GM19395 (cell line): ENCODE results near the gene ZSCAN21.

Experiments
- ATAC-seq: cut with Tn5 transposase; IDR thresholded peaks from one replicate; pipeline ENCODE4 v1.9.1; 2021; ENCODE audit warnings: mild to moderate bottlenecking, moderate library complexity; ENCODE audit not compliant: unreplicated experiment

Gene ZSCAN21

DNA sequence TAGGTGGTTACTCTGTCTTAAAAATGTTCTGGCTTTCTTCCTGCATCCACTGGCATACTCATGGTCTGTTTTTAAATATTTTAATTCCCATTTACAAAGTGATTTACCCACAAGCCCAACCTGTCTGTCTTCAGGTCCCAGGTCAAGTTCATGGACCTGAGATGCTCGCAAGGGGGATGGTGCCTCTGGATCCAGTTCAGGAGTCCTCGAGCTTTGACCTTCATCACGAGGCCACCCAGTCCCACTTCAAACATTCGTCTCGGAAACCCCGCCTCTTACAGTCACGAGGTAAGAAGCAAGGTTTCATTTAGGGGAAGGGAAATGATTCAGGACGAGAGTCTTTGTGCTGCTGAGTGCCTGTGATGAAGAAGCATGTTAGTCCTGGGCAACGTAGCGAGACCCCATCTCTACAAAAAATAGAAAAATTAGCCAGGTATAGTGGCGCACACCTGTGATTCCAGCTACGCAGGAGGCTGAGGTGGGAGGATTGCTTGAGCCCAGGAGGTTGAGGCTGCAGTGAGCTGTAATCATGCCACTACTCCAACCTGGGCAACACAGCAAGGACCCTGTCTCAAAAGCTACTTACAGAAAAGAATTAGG lies 25.5 kb upstream of the ZSCAN21 start:
- ATAC-seq: no peak

DNA sequence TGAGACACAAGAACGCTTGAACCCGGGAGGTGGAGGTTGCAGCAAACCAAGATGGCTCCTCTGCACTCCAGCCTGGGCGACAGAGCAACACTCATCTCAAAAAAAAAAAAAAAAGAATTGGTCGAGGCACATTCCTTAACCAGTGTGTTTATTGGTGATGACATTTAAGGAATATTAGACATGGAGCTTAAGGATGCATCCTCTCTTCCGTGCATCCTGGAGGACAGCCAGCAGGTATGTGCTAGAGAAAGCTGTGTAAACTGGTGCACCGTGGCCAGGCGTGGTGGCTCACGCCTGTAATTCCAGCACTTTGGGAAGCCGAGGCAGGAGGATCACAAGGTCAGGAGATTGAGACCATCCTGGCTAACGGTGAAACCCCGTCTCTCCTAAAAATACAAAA lies 22.4 kb upstream of the ZSCAN21 start:
- no peak for ATAC-seq

DNA sequence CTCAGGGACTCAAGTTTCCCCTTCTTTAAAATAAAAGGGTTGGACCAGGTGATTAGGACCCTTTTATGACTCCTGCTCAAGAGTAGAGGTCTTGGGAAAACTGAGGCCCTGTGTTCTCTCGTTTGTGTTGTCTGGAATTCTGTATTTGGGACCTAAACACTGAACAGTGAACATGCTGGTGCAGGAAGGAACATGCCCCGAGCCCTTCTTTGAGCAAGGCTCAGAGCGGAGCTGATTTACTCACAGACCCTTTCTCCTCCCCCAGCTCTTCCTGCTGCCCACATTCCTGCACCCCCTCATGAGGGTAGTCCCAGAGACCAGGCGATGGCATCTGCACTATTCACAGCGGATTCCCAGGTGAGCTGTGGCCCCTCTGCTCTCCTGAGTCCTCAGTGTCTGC lies 20.0 kb upstream of the ZSCAN21 start:
- ATAC-seq: no peak

DNA sequence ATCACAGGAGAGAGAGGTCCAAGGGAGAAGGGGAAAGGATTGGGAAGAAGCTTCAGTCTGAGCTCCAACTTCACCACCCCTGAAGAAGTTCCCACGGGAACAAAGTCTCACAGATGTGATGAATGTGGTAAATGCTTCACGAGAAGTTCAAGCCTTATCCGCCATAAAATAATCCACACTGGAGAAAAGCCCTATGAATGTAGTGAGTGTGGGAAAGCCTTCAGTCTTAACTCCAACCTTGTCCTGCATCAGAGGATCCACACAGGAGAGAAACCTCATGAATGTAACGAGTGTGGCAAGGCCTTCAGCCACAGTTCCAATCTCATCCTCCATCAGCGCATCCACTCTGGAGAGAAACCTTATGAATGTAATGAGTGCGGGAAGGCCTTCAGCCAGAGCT lies 16.0 kb upstream of the ZSCAN21 start:
- ATAC-seq: no peak

DNA sequence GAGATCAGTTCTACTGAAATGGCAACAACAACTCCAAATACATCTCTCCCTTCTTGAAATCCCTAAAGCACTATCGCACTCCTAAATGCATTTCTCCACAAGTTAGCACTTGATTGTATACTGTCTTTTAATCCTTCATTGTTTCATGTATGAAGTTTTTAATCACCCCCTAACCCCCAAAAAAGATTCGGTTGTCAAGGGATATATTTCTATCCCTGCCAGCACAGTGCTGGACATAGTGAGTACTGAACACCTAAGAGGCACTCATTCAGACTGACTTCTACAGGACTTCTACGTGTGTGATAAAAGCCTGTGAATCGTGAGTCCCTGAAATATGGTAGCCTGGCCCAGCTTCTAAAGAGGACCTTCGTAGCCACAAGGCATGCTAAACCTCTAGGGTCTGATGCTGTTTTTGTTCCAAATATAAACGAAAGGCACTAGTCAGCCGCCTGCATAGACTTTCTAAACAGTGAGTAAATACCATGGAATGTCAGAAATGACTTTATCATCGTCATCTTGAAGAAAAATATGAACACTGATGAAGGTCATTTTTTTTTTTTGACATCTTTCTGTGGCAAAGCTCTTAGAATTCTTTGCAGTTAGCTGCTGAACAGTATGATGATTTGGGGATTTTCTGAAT lies 14.6 kb upstream of the ZSCAN21 start:
- no peak for ATAC-seq

DNA sequence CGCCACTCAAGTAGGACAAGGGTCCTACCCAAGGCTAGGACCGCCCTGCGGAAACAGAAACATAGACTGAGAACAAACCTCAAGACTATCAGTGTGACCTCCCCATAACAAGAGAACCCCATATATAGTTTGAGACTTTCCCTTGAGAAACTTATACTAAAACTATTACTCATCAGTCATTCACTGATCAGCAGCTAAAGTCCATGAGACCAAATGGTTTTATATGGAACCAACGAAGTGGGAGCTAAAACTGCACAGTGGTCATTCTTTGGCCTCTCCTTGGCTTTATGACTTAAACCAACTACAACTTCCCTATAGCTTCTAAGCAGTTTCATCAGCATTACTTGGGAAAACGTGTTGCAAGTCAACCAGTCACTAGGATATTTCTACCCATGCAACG lies 13.7 kb upstream of the ZSCAN21 start:
- ATAC-seq: no peak

DNA sequence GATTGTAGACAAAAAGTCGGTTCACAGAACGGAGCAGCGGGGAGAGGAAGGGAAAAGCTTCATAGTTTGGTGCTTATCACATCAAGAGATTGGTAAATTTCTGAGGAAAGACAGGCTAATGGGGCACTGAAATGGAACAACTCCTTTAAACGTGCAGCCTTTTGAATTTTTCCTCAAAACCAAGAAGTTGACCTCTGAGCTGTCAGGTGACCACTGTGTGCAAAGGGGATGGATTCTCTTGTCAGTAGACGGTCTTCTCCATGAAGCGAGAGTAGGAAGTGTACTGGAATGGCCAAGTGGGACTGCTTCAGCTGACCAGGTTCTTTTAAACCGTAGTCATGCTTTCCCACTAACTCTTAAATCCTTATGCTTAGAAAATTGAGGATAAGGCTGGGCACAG lies 11.2 kb upstream of the ZSCAN21 start:
- no peak for ATAC-seq

DNA sequence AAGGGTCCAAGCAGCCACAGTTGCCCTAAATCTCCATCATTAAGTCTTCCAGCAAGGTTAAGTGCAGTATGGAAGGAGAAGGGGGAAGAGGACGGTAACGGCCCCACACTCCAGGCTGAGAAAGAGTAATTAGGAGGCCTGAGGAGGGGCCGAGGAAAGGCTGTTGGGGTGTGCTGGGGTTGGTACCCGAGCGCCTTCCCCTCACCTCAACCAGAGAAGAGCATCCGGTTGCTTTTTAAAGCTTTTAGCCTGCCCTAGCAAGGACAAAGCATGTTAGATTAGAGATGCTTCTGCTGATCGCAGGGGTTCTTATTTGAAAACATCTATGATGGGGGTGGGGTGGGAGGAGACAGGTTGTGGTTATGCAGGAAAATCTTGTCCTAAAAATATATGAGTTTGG lies 9.0 kb upstream of the ZSCAN21 start:
- no peak for ATAC-seq

DNA sequence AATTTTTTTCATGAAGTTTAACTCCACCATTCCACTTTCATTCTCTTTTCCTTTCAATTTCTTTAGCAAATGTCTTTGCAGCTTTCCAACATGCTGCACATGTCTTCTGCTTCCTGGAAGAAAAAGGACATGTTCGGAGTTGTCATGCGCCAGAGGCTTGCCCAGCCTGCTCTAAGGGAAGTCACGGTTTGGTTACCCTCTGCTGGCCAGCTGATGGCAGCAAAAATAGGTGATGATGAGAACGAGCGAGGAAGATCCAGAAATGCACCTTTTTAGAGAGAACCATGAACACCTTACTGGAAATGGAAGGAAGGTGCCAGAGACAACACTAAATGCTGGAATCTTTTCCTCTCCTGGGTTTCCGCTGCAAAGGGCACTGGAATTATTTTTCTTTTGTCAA lies 4.9 kb upstream of the ZSCAN21 start:
- no peak for ATAC-seq

DNA sequence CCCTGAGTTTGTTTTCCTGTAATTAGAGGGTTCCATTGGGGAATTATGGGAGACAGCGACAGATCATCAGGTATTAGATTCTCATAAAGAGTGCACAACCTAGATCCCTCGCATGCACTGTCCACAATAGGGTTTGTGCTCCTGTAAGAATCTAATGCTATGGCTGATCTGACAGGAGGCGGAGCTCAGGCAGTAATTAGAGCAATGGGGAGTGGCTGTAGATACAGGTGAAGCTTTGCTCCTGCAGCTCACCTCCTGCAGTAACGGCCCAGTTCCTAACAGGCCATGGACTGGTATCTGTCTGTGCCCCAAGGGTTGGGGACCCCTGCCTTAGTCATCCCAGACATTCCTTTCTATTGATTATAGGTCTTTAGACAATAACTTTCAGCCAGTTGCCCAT lies 894 bp upstream of the ZSCAN21 start:
- no peak for ATAC-seq

DNA sequence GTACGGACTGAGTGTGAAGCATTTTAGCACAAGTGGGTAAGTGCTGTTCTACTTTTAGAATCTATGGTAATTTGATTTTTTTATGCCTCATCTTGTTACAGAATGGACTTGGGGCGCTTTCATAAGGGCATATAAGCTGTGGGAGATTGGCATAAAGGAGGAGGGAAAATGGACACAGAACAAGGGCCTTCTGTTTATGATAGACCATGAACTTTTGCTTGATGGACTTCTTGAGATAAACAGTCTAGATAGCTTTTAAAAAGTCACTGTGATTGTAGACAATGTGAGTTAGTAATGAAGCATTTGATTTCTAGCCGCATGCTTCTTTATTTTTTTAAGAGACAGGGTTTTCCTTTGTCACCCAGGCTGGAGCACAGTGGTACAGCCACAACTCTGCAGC lies 2.0 kb downstream of the ZSCAN21 start:
- no peak for ATAC-seq

DNA sequence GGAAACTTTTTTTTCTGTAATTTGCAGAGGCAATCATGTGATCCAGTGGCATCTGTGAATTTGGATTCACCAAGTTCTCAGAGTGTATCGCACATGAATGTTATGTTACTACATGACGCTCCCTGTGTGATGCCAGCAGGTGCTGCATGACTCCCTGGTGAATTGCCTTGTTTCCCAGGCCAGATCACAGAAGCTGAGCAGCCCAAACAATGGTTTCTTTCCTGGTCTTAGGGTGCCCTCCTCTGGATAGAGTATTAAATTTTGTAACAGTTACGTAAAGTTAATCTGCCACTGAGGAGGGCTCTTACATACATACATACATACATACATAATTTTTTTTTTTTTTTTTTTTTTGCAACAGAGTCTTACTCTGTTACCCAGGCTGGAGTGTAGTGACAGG lies 3.6 kb downstream of the ZSCAN21 start:
- ATAC-seq: no peak

DNA sequence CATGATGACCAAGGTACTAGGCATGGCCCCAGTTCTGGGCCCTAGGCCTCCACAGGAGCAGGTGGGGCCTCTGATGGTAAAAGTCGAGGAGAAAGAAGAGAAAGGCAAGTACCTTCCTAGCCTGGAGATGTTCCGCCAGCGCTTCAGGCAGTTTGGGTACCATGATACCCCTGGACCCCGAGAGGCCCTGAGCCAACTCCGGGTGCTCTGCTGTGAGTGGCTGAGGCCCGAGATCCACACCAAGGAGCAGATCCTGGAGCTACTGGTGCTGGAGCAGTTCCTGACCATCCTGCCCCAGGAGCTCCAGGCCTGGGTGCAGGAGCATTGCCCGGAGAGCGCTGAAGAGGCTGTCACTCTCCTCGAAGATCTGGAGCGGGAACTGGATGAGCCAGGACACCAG lies 7.4 kb downstream of the ZSCAN21 start:
- ATAC-seq: no peak

DNA sequence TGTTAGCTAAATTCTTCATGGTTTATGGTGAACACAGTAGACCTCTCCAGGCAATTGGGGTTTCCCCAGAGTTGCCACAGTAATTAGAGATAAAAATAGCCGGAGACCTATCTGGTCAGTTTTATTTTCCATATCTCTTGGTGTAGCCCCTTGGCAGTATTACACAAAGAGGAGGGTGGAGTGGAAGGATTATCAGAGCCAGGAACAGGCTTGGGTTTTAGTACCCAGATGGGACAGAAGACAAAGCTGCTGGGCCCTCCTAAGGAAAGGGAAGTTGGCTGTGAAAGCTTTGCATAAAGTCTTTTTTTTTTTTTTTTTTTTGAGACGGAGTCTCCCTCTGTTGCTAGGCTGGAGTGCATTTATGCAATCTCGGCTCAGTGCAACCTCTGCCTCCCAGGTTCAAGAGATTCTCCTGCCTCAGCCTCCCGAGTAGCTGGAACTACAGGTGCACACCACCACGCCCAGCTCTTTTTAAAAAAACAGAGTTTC lies 9.7 kb downstream of the ZSCAN21 start:
- no peak for ATAC-seq

DNA sequence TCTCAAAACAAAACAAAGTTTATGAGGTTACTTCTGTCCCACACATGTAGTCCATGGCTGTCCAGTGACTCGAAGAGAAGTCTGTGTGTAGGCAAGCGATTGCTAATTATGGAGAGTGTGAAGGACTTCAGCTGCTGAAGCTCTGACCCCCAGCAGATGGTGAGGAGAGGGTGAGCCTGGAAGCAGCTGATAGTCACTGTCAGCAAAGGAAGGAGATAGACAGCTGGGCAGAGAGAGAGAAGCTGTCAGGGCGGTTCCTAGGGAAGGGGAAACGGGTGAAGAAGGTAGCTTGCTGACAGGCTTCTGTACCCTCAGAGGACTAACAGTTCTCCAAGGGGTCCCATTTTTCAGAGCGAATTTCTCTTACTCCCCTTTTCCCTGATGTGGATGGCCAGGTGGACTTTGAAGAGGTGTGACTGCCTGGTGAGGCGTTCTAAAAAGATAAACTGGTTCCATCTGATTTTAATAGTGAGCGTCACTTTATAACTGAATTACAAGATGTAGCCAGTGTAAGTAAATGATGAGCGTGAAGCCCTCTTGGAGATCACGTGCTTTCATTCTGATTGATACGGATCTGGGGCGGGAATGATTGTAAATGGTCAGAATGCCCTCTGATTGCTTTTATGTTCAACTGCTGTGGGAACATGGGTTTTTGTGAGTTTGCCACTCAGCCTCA lies 12.1 kb downstream of the ZSCAN21 start:
- ATAC-seq: no peak

DNA sequence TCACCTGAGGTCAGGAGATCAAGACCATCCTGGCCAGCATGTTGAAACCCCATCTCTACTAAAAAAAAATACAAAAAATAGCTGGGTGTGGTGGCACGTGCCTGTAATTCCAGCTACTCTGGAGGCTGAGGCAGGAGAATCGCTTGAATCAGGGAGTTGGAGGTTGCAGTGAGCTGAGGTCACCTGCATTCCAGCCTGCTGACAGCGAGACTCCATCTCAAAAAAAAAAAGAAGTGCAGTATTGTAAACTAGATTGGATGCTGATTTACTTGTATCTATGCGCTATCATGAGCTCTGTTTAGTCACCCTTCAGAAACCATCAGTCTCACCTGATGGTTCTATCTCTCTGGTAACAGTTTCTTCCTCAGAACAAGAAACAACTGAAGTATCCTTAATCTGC lies 13.8 kb downstream of the ZSCAN21 start:
- no peak for ATAC-seq

DNA sequence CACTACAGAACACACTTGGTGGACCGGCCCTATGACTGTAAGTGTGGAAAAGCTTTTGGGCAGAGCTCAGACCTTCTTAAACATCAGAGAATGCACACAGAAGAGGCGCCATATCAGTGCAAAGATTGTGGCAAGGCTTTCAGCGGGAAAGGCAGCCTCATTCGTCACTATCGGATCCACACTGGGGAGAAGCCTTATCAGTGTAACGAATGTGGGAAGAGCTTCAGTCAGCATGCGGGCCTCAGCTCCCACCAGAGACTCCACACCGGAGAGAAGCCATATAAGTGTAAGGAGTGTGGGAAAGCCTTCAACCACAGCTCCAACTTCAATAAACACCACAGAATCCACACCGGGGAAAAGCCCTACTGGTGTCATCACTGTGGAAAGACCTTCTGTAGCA lies 14.6 kb downstream of the ZSCAN21 start:
- ATAC-seq: no peak

DNA sequence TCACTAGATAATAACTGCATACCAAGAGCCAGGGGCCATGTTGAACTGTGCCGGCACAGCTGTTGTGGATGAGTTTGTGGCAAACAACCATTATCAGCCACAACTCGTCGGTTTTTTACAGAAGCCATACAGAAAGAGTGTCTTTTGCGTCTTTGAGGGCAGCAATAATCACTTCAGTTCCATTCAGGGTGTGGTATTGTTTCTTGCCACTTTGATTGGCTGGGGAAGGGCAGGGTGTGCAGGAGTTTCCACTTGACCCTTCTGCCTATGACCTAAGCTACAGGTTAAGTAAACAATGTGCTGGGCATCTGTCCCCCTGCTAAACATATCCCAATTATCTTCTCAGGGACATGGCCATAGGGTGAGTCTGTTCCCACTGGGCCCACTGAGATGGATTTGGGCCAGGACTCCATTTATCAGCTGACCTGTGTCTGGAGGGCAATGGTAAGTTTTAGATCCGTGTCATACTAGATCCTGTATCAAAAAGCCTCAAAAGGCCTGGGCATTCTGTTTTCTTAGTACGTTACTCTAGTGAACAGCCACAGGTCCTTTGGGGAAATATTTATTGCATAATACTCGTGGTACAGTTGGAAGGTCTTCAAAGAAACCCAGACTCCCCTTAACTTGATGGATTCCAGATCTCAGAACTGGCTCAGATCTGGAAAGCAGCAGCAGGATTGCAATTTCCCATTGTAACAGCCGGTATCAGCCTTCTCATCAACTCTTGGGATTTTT lies 16.0 kb downstream of the ZSCAN21 start:
- ATAC-seq: no peak

DNA sequence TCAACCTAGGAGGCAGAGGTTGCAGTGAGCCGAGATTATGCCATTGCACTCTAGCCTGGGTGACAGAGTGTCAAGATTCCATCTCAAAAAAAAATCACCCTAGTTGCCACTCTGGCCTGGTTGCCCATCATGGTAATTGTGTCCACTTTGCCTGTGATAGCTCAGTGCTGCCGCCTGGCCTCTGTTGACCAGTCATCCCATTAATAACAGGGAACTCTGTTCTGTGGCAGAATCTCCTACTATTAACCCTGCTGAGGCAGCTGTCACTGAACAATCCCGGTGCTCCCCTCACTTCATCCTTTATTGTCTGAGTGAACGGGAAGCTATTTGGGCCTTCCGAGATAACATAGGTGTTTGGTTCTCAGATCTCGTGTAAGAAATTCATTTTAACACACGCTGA lies 17.4 kb downstream of the ZSCAN21 start:
- ATAC-seq: no peak

DNA sequence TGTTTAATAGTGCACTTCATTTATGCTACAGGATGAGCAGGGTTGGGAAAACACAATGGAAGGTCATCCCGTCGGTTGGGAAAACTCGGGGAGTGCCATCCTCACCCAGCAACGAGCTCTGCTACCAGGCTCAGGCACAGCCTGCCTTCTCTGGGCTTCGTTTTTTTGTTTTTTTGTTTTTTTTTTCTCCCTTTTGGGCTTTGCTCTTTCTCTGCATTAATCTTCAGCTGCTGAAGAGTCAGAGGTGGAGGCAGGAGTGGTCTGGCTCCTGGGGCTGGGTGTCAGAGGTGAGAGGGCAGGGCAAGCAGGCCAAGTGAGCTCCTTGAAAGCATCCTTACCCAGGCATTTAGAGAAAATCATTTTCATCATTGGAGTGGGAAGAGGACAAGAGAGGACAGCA lies 20.4 kb downstream of the ZSCAN21 start:
- ATAC-seq: no peak

DNA sequence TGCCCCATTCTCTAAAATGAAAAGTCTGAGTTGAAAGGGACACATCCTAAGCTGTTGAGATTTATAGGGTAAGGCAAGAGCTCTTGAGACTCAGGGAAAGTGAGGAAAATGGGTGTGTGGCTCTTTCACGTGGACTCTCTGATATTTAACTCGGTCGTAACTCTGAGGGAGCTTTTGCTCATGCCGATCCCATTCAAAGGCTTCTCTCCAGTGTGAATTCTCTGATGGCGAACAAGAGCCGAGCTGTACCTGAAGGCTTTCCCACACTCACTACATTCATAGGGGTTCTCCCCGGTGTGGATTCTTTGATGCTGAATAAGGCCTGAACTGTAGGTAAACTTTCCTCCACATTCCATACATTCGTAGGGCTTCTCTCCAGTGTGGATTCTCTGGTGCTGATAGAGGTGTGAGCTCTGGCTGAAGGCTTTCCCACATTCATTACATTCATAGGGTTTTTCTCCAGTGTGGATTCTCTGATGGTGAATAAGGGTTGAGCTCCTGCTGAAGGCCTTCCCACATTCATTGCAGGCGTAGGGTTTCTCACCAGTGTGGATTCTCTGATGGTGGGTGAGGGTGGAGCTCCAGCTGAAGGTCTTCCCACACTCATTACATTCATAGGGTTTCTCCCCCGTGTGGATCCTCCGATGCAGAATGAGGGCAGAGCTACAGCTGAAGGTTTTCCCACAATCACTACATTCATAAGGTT lies 21.6 kb downstream of the ZSCAN21 start:
- ATAC-seq: no peak
